Duodenal mucosa (tissue), 2 donors: ENCODE measurements around the gene DPYSL3.
"Not testable (repeated sequence)": the region's sequence is repeated elsewhere in the genome, so short reads cannot be mapped to it uniquely, and the experiment has no call there.

Source experiments
- H3K27ac ChIP-seq: one replicate; pipeline ENCODE4 v1.7.0; 2013; ENCODE audit warnings: low read depth, low read length
- H3K27me3 ChIP-seq, 2 donors: one replicate each; pipeline ENCODE4 v1.7.0; 2013; ENCODE audit warnings: low read length in 2 of 2, control low read depth in 1 of 2; ENCODE audit not compliant: insufficient read depth in 2 of 2, control insufficient read depth in 1 of 2
- H3K36me3 ChIP-seq, 2 donors: one replicate each; pipeline ENCODE4 v1.7.0; 2013; ENCODE audit warnings: low read length in 2 of 2, control low read depth in 1 of 2; ENCODE audit not compliant: insufficient read depth in 2 of 2, control insufficient read depth in 1 of 2
- H3K4me1 ChIP-seq, 2 donors: one replicate each; pipeline ENCODE4 v1.7.0; 2013; ENCODE audit warnings: low read length in 2 of 2, control low read depth in 1 of 2; ENCODE audit not compliant: insufficient read depth in 2 of 2, control insufficient read depth in 1 of 2
- H3K4me3 ChIP-seq, 2 donors: one replicate each; pipeline ENCODE4 v1.7.0; 2013; ENCODE audit warnings: low read length in 2 of 2, low read depth in 1 of 2
- H3K9ac ChIP-seq, 2 donors: one replicate each; pipeline ENCODE4 v1.7.0; 2013; ENCODE audit warnings: low read length in 2 of 2, low read depth in 1 of 2
- H3K9me3 ChIP-seq, 2 donors: one replicate each; pipeline ENCODE4 v1.7.0; 2013; ENCODE audit warnings: low read length in 2 of 2, control low read depth in 1 of 2; ENCODE audit not compliant: control insufficient read depth in 1 of 2

Gene DPYSL3

GRCh38 chr5:147377682-147378081 lies 132.2 kb downstream of the DPYSL3 start:
- no peak overlapping the region for H3K27ac ChIP-seq
- H3K9me3 ChIP-seq: peaks cover 0 to 3% of the 10 kb centered on the region in 2 donors
- H3K4me1 ChIP-seq: no peaks in the 10 kb centered on the region
- no peak overlapping the region for H3K4me3 ChIP-seq
- no peaks in the 10 kb centered on the region for H3K27me3 ChIP-seq
- H3K9ac ChIP-seq: no peak overlapping the region
- H3K36me3 ChIP-seq: no peaks in the 10 kb centered on the region

GRCh38 chr5:147375151-147375550 lies 134.7 kb downstream of the DPYSL3 start:
- Histone ChIP-seq H3K9ac (no peak overlapping the region), H3K4me3 (no peak overlapping the region), H3K27ac (no peak overlapping the region), H3K4me1 (no peaks in the 10 kb centered on the region), H3K27me3 (no peaks in the 10 kb centered on the region), H3K36me3 (no peaks in the 10 kb centered on the region), H3K9me3 (peaks cover 0 to 3% of the 10 kb centered on the region in 2 donors)

DNA sequence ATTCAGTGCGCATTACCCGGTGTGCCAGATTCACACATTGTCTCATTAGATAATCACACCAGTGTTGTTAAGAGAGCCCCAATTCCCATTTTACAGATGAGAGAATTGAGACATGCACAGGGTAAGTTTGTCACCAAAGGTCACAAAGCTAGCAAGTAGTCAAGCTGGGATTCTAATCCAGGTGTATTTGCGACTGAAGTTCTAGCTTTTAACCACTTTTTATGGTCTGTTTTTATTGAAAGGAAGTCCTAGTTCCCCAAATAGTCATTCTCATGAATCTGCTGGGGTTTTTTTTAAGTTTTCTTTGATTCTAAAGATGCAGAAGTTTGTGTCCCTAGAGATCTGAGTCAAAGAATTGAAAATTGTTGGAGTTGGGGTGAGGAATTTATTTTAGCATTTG lies 136.5 kb downstream of the DPYSL3 start:
- Histone ChIP-seq H3K27me3 (no peaks in the 10 kb centered on the region), H3K4me3 (no peak overlapping the region), H3K4me1 (no peaks in the 10 kb centered on the region), H3K9ac (no peak overlapping the region), H3K27ac (no peak overlapping the region), H3K9me3 (peaks cover 0 to under 1% of the 10 kb centered on the region in 2 donors), H3K36me3 (no peaks in the 10 kb centered on the region)

GRCh38 chr5:147372191-147372590 lies 137.7 kb downstream of the DPYSL3 start:
- H3K9me3 ChIP-seq: no peaks in the 10 kb centered on the region
- H3K27me3 ChIP-seq: no peaks in the 10 kb centered on the region
- no peak overlapping the region for H3K27ac ChIP-seq
- no peak overlapping the region for H3K4me3 ChIP-seq
- no peak overlapping the region for H3K9ac ChIP-seq
- no peaks in the 10 kb centered on the region for H3K4me1 ChIP-seq
- H3K36me3 ChIP-seq: no peaks in the 10 kb centered on the region

GRCh38 chr5:147371290-147371689 lies 138.6 kb downstream of the DPYSL3 start:
- Histone ChIP-seq H3K9me3 (no peaks in the 10 kb centered on the region), H3K36me3 (no peaks in the 10 kb centered on the region), H3K4me1 (no peaks in the 10 kb centered on the region)

GRCh38 chr5:147369742-147370374 lies 140.0 kb downstream of the DPYSL3 start:
- no peak overlapping the region for H3K4me3 ChIP-seq
- H3K4me1 ChIP-seq: no peaks in the 10 kb centered on the region
- H3K9ac ChIP-seq: no peak overlapping the region
- no peaks in the 10 kb centered on the region for H3K36me3 ChIP-seq
- no peaks in the 10 kb centered on the region for H3K9me3 ChIP-seq
- no peaks in the 10 kb centered on the region for H3K27me3 ChIP-seq
- H3K27ac ChIP-seq: no peak overlapping the region

More at GRCh38 chr5:147371290-147371689, 138.6 kb downstream of the DPYSL3 start:
- Histone ChIP-seq H3K27ac (no peak overlapping the region), H3K4me3 (no peak overlapping the region), H3K27me3 (no peaks in the 10 kb centered on the region), H3K9ac (no peak overlapping the region)

GRCh38 chr5:147367381-147367780 lies 142.5 kb downstream of the DPYSL3 start:
- not testable (repeated sequence) for H3K36me3 ChIP-seq, H3K9ac ChIP-seq, H3K9me3 ChIP-seq, H3K4me1 ChIP-seq, H3K27me3 ChIP-seq, H3K27ac ChIP-seq, H3K4me3 ChIP-seq

GRCh38 chr5:147361441-147362175 lies 148.3 kb downstream of the DPYSL3 start:
- no peak overlapping the region for H3K27ac ChIP-seq

GRCh38 chr5:147360816-147361215 lies 149.1 kb downstream of the DPYSL3 start:
- no peak overlapping the region for H3K4me3 ChIP-seq
- no peaks in the 10 kb centered on the region for H3K9me3 ChIP-seq
- H3K9ac ChIP-seq: no peak overlapping the region
- no peaks in the 10 kb centered on the region for H3K36me3 ChIP-seq
- H3K4me1 ChIP-seq: no peaks in the 10 kb centered on the region
- H3K27me3 ChIP-seq: no peaks in the 10 kb centered on the region
- H3K27ac ChIP-seq: no peak overlapping the region

More at GRCh38 chr5:147361441-147362175, 148.3 kb downstream of the DPYSL3 start:
- Histone ChIP-seq H3K4me1 (no peaks in the 10 kb centered on the region), H3K36me3 (no peaks in the 10 kb centered on the region), H3K9me3 (no peaks in the 10 kb centered on the region), H3K27me3 (no peaks in the 10 kb centered on the region), H3K9ac (no peak overlapping the region), H3K4me3 (no peak overlapping the region)

DNA sequence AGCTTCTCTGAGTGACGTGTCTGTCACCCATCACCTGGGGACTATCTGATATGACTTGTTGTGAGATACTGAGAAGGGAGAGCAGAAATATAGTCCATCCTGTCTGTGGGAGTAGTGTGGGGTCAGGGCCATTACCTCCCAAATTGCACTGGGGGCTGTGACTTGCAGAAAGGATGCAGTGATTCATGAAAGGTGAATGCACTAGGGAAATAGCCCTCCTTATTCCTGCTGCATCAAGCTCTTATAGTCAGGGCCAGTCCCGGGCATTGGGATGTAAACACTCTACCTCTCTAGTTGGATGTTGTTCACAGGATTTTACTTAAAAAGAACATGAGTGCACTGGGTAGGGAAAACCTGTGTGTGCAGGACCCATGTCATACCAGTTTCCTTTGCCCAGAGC lies 150.3 kb downstream of the DPYSL3 start:
- Histone ChIP-seq H3K27ac (no peak overlapping the region), H3K4me3 (no peak overlapping the region), H3K36me3 (no peaks in the 10 kb centered on the region), H3K9me3 (no peaks in the 10 kb centered on the region), H3K4me1 (no peaks in the 10 kb centered on the region), H3K9ac (no peak overlapping the region), H3K27me3 (no peaks in the 10 kb centered on the region)
